Hepatic stellate cell (primary cell): ENCODE results near the gene PROX1.
"Not testable (repeated sequence)": the region's sequence is repeated elsewhere in the genome, so short reads cannot be mapped to it uniquely, and the experiment has no call there.

Experiments used
- DNase-seq: peaks from one replicate; pipeline ENCODE4 v3.0.0; 2011; ENCODE audit warnings: low spot score

Gene PROX1

GRCh38 chr1:214071469-214071868 lies 83.7 kb downstream of the PROX1 start:
- DNase-seq = no peak

DNA sequence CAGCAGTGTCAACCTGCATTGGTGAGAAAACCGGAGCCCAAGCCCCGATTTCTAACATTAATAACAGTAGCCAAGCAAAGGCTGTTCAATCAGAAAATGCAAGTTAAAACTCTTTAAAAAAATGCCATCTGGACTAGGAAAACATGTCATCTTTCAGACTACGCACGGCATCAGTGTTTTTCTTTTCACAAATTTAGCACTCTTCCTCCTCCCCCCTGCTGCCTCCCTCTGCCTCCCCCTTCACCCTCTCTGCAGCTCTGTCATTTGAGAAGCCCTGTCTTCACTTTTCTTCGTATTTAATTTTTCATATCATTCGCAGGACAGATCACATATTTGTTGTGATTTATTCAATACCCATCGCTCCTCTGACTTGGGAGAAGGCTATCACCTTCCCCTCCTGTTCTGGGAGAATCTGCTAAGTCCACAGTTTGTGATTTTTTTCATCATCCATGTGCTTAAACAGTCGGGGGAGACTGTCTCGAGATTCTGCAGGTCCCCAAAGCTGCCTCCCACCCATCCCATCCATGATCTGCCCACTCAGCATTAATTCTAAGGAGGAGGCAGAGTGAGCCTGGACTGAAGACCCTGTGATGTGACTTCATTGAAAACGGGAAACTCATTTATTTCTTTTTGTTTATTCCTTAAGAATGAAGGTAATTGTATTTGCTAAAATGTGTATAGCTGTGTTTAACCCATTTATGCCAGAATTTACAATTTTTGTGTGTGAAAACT lies 84.8 kb downstream of the PROX1 start:
- no peak for DNase-seq

- DNase-seq = no peak
Observed at GRCh38 chr1:214074477-214074876, 86.7 kb downstream of the PROX1 start.

GRCh38 chr1:214075305-214075998 lies 87.7 kb downstream of the PROX1 start:
- DNase-seq = no peak

DNA sequence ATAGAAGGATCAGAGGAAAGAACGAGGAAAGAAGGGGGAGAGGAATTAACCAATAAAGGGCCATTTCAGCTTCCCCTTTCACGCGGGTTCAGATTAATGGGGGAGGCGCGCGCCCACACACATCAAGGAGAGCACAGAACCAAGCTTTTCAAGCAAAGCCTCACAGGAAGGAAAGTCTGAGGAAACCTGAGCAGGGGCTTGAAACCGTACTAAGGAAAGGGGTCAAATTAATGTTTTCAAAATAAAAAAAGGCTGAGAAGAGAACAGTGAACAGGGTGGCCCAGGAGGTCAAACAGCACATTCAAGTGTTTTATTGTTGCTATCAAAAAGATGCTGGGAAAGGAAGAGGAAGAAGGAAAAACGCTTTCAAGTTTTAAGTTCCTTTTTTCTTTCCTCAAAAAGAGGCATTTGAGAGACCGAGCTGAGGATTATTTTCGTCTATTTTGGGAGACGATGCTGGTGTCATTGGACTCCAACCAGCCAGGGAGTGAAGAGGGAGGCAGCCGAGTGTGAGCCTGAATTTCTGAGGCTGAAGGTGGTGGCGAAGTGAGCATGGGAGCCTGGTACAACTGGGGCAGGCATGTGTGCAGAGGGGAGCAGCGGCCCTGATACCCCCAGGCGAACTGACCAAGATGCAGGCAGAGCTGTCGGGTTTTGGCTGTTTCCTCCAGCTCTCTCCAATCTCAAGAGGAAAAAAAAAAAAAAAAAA lies 88.4 kb downstream of the PROX1 start:
- no peak for DNase-seq

- DNase-seq = no peak
Observed at GRCh38 chr1:214076708-214077065, 88.9 kb downstream of the PROX1 start.

DNA sequence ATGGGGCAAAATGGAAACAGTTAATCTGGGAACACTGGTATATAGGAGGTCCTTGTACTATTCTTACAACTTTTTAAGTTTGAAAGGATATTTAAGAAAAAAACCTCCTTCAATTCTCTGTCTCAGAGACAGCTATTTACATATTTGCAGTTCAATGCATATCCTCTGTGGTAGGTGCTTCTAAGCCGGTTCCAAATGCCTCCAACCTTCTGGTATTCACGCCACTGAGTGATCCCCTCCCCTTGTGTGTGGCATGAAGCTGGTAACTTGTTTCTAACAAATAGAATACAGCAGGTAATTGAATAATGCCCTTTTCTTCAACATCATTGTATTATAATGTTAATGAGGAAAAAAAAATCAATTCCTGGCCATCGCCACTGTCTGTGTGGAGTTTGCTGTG lies 91.2 kb downstream of the PROX1 start:
- no peak for DNase-seq

DNA sequence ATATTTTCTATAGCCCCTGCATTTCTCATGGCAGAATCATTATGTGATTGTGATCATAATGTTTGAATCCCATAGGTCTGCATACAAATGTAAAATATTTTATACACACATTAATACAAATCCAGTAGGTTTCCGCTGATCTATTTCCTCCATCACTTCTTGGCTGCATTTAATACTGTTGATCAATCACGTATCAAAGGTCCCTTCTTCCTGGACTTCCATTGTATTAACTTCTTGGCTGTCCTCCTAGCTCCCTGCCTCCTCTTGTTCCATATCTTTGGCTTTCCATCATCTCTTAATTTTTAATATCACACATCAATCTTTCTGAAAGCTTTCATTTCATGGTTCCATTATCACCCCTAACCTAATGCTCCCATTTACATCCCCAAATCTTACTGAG lies 97.6 kb downstream of the PROX1 start:
- no peak for DNase-seq

- DNase-seq = no peak
Observed at GRCh38 chr1:214086945-214087344, 99.2 kb downstream of the PROX1 start.

- not testable (repeated sequence) for DNase-seq
Observed at GRCh38 chr1:214089003-214089402, 101.2 kb downstream of the PROX1 start.
